SU-DHL-6 (cell line): Measurements from ENCODE around the gene FZD4.

ENCODE experiments used
- H2AFZ ChIP-seq: fragments of 200-600 bp; sonication (generic); 2 replicates; pipeline ENCODE4 v1.6.1; 2014; ENCODE audit warnings: low read depth, mild to moderate bottlenecking, moderate library complexity, mixed read lengths, antibody characterized with exemption, low read length; ENCODE audit not compliant: severe bottlenecking
- H3F3A ChIP-seq: fragments of 200-600 bp; shearing (Covaris generic); 2 replicates; pipeline ENCODE4 v1.6.0; 2016; ENCODE audit warnings: antibody characterized with exemption, mild to moderate bottlenecking; ENCODE audit not compliant: insufficient read depth
- H3K27ac ChIP-seq: fragments of 200-600 bp; sonication (generic); 2 replicates; pipeline ENCODE4 v1.5.1; 2016; ENCODE audit warnings: low read depth, mild to moderate bottlenecking, low read length, moderate library complexity, mixed read lengths
- H3K27me3 ChIP-seq: fragments of 200-600 bp; sonication (generic), shearing (Covaris generic); 2 replicates; pipeline ENCODE4 v1.6.0; 2014; ENCODE audit warnings: mild to moderate bottlenecking, low read length
- H3K36me3 ChIP-seq: fragments of 200-600 bp; sonication (generic); 2 replicates; pipeline ENCODE4 v1.6.1; 2014; ENCODE audit warnings: mild to moderate bottlenecking, low read length, mixed read lengths
- H3K4me2 ChIP-seq: fragments of 300-600, 200-600 bp; shearing (Covaris generic), sonication (generic); 2 replicates; pipeline ENCODE4 v1.6.0; 2014; ENCODE audit warnings: low read length, low read depth, mild to moderate bottlenecking; ENCODE audit not compliant: poor library complexity, severe bottlenecking
- H3K4me3 ChIP-seq: fragments of 200-600 bp; sonication (generic); 2 replicates; pipeline ENCODE4 v1.5.1; 2014; ENCODE audit warnings: antibody characterized with exemption, low read length, mild to moderate bottlenecking, mixed read lengths; ENCODE audit not compliant: insufficient read depth, poor library complexity, severe bottlenecking
- H3K79me2 ChIP-seq: fragments of 200-600 bp; sonication (generic); 2 replicates; pipeline ENCODE4 v1.6.1; 2014; ENCODE audit warnings: mild to moderate bottlenecking, low read length, moderate library complexity; ENCODE audit not compliant: insufficient read depth
- H3K9ac ChIP-seq: fragments of 200-600 bp; sonication (generic); 2 replicates; pipeline ENCODE4 v1.7.0; 2014; ENCODE audit warnings: mild to moderate bottlenecking, low read length
- H3K9me2 ChIP-seq: fragments of 200-600 bp; sonication (generic); replicated peaks from 2 replicates; pipeline ENCODE4 v1.6.1; 2014; ENCODE audit warnings: low read length; ENCODE audit not compliant: insufficient read depth
- H3K9me3 ChIP-seq: fragments of 200-600 bp; sonication (generic); 2 replicates; pipeline ENCODE4 v1.6.1; 2014; ENCODE audit warnings: low read length, mixed read lengths; ENCODE audit not compliant: insufficient read depth
- H4K20me1 ChIP-seq: fragments of 200-600 bp; sonication (generic); 2 replicates; pipeline ENCODE4 v1.6.1; 2014; ENCODE audit warnings: low read depth, mild to moderate bottlenecking, antibody characterized with exemption, low read length, moderate library complexity, mixed read lengths
- EZH2phosphoT487 ChIP-seq: fragments of 200-600 bp; sonication (generic), shearing (Covaris generic); conservative IDR thresholded peaks from 2 replicates; pipeline ENCODE4 v1.6.1; 2018; ENCODE audit warnings: mild to moderate bottlenecking, antibody characterized with exemption, low read length, moderate library complexity, mixed read lengths
- TF ChIP-seq, protein P1 (sequence below): fragments of 200-600 bp; sonication (generic); IDR thresholded peaks from one replicate; pipeline ENCODE4 v1.5.1; 2017; ENCODE audit warnings: antibody characterized with exemption, mild to moderate bottlenecking, low read length, moderate library complexity; ENCODE audit not compliant: insufficient read depth, poor library complexity, severe bottlenecking

FZD4 gene

DNA sequence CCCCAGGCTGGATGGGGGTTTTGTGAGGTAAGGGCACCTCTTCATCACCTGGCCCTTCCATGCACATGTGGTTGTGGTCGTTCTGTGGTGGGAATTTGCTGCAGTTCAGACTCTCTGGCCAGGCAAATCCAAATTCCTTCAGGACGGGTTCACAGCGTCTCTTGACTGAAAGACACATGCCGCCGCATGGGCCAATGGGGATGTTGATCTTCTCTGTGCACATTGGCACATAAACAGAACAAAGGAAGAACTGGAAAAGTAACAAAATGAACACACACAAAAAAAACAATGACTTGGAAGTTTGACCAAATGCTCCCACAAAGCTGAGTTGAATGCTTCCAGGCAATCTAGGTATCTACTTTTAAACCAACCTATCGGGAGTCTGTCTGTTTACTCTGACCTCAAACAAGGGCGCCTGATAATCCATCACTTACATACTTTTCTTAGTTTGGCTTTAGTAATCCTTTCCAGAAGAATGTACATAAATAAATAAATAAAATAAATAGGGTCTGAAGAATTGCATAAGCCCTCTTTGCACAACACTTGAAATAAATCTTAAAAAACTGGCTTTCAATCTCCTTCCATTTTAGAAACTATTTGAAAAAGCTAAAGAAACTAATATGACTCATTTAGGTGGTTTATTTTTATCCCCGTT is 2.8 kb downstream of the FZD4 start:
- Histone ChIP-seq H3K4me3 (no peak overlapping the region), H3K4me2 (no peak overlapping the region), H2AFZ (no peak overlapping the region), H3K27ac (no peak overlapping the region), H3K9me3 (no peaks in the 10 kb centered on the region), H3K36me3 (no peaks in the 10 kb centered on the region), H3K9ac (no peak overlapping the region), H3K27me3 (no peaks in the 10 kb centered on the region), H3K9me2 (no peaks in the 10 kb centered on the region), H3K79me2 (no peaks in the 10 kb centered on the region), H4K20me1 (no peaks in the 10 kb centered on the region), H3F3A (no peaks in the 10 kb centered on the region)
- TF ChIP-seq, protein P1, sequence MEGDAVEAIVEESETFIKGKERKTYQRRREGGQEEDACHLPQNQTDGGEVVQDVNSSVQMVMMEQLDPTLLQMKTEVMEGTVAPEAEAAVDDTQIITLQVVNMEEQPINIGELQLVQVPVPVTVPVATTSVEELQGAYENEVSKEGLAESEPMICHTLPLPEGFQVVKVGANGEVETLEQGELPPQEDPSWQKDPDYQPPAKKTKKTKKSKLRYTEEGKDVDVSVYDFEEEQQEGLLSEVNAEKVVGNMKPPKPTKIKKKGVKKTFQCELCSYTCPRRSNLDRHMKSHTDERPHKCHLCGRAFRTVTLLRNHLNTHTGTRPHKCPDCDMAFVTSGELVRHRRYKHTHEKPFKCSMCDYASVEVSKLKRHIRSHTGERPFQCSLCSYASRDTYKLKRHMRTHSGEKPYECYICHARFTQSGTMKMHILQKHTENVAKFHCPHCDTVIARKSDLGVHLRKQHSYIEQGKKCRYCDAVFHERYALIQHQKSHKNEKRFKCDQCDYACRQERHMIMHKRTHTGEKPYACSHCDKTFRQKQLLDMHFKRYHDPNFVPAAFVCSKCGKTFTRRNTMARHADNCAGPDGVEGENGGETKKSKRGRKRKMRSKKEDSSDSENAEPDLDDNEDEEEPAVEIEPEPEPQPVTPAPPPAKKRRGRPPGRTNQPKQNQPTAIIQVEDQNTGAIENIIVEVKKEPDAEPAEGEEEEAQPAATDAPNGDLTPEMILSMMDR: no peak
- TF ChIP-seq EZH2phosphoT487: no peak

DNA sequence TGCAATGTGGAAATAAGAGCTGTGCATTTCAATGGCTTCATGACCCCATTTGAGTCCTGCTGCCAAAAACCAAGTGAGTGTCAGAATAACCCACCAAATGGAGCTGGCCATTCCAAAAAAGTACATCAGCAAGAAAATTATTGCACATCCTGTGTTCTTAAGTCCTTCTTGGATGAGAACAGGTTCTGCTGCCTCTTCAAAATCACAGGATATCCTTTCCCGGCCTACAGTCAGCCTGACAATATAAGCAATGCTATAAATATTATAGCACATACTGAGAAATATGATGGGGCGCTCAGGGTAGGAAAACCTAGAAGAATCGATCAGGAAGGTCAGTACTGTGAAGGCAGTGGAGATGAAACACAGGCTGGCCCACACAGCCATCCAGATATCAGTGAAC is 3.5 kb downstream of the FZD4 start:
- H3K9me2 ChIP-seq: no peaks in the 10 kb centered on the region
- H3K27ac ChIP-seq: no peak overlapping the region
- H3K9ac ChIP-seq: no peak overlapping the region
- H3K9me3 ChIP-seq: no peaks in the 10 kb centered on the region
- no peak overlapping the region for H3K4me3 ChIP-seq
- H3K79me2 ChIP-seq: no peaks in the 10 kb centered on the region
- no peaks in the 10 kb centered on the region for H4K20me1 ChIP-seq
- TF ChIP-seq EZH2phosphoT487: no peak
- TF ChIP-seq, protein P1: no peak
- H3K27me3 ChIP-seq: no peaks in the 10 kb centered on the region
- no peak overlapping the region for H3K4me2 ChIP-seq
- H3K36me3 ChIP-seq: no peaks in the 10 kb centered on the region
- no peaks in the 10 kb centered on the region for H3F3A ChIP-seq
- no peak overlapping the region for H2AFZ ChIP-seq

DNA sequence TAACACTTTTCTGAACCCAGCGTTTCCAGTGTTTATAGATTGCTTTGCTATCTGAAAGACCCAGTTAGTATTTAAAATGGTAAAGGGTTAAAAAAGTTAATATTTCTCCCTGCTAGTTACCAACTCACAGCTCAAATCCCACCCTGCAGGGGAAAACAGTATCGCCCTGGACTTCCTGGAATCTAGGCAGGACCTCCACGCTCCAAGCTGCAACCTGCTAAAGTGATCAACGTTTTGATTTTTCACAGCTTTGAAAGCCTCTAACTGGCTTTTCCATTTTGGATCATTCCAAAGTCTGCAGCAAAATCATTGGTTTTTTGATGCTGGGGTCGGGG is 4.6 kb downstream of the FZD4 start:
- H2AFZ ChIP-seq: no peak overlapping the region

More for the DNA sequence above, 4.6 kb downstream of the FZD4 start:
- H3F3A ChIP-seq: no peaks in the 10 kb centered on the region
- no peaks in the 10 kb centered on the region for H4K20me1 ChIP-seq
- H3K9me2 ChIP-seq: no peaks in the 10 kb centered on the region
- H3K27ac ChIP-seq: no peak overlapping the region
- no peaks in the 10 kb centered on the region for H3K79me2 ChIP-seq
- no peaks in the 10 kb centered on the region for H3K9me3 ChIP-seq
- no peak for TF ChIP-seq EZH2phosphoT487
- TF ChIP-seq, protein P1: no peak
- H3K4me3 ChIP-seq: no peak overlapping the region
- no peak overlapping the region for H3K9ac ChIP-seq
- no peaks in the 10 kb centered on the region for H3K36me3 ChIP-seq
- H3K27me3 ChIP-seq: no peaks in the 10 kb centered on the region
- no peak overlapping the region for H3K4me2 ChIP-seq
